Breast epithelium (tissue), 4 donors: Measurements from ENCODE around the gene CERKL. TPM values are rescaled to one million over a fixed set of nuclear protein-coding genes. Genes with fewer than 3 reads are reported as not detected.

ENCODE experiments used
- DNase-seq, 2 donors: peaks; one replicate each; pipeline ENCODE4 v3.0.0-alpha.2; 2019; ENCODE audit warnings: low spot score in 2 of 2
- H3K27ac ChIP-seq, 2 donors: fragments of 200-600 bp; sonication (generic) in 1 of 2; one replicate each; pipeline ENCODE4 v1.5.1; 2016 to 2019; ENCODE audit warnings: mild to moderate bottlenecking in 1 of 2
- H3K27me3 ChIP-seq, 2 donors: fragments of 200-600 bp; sonication (generic) in 1 of 2; one replicate each; pipeline versions ENCODE4 v1.5.1 to v1.6.0; 2017 to 2019; ENCODE audit warnings: control low read depth in 1 of 2, mild to moderate bottlenecking in 1 of 2
- H3K36me3 ChIP-seq: fragments of 200-600 bp; one replicate; pipeline ENCODE4 v1.5.1; 2019
- H3K4me1 ChIP-seq, 2 donors: fragments of 200-600 bp; sonication (generic); one replicate each; pipeline ENCODE4 v1.5.1; 2016 to 2019; ENCODE audit warnings: control low read depth in 1 of 2
- H3K4me3 ChIP-seq, 3 donors: fragments of 200-600 bp; sonication (generic); 1 replicate in 2 of 3; 2 replicates in 1 of 3; pipeline ENCODE4 v1.5.1; 2016 to 2019; ENCODE audit warnings: mild to moderate bottlenecking in 3 of 3, moderate library complexity in 2 of 3
- H3K9me3 ChIP-seq, 2 donors: fragments of 200-600 bp; sonication (generic) in 1 of 2; one replicate each; pipeline ENCODE4 v1.5.1; 2016 to 2019; ENCODE audit warnings: control low read depth in 1 of 2
- CTCF ChIP-seq, 3 donors: fragments of 450-650 bp; IDR thresholded peaks; one replicate each; pipeline ENCODE4 v1.5.1; 2016 to 2017; ENCODE audit warnings: antibody characterized with exemption in 3 of 3, mild to moderate bottlenecking in 3 of 3, moderate library complexity in 3 of 3
- POLR2A ChIP-seq: fragments of 450-650 bp; IDR thresholded peaks from one replicate; pipeline ENCODE4 v1.6.1; 2016; ENCODE audit warnings: antibody characterized with exemption, mild to moderate bottlenecking, moderate library complexity
- POLR2AphosphoS5 ChIP-seq, 3 donors: sonication (generic); formaldehyde crosslinking; IDR thresholded peaks; one replicate each; pipeline ENCODE4 v1.6.1; 2017; ENCODE audit warnings: antibody characterized with exemption in 3 of 3
- intact Hi-C: fragments of 100-400 bp; cut with DNase I; formaldehyde crosslinking; loops from one replicate; pipeline ENCODE4 v1.15.1; 2023; ENCODE audit warnings: low total_unique reads
- total RNA-seq, 3 donors: library from RNA; depleted of rRNA; stranded (reverse); fragments of >200 nt; gene quantifications; one replicate each; pipeline ENCODE4 v1.1.0, GENCODE V29; 2016

The CERKL gene
- total RNA-seq, 3 donors from 2014 or later, result 0.29 to 0.33 TPM; not detected in 1

- Histone ChIP-seq H3K27me3 (no peaks in the 10 kb centered on the region), H3K9me3 (no peaks in the 10 kb centered on the region), H3K4me3 (no peak overlapping the region), H3K4me1 (no peaks in the 10 kb centered on the region), H3K36me3 (no peaks in the 10 kb centered on the region), H3K27ac (no peak overlapping the region)
- DNase-seq, result no peak
- TF ChIP-seq POLR2A (no peak), POLR2AphosphoS5 (IDR thresholded peaks at IDR 0.05) (no peak), CTCF (IDR thresholded peaks at IDR 0.05) (no peak)
- intact Hi-C loops, result no loop called here
Measured at GRCh38 chr2:181623159-181623558, 33.7 kb downstream of the CERKL start.

GRCh38 chr2:181621779-181622490 is 35.0 kb downstream of the CERKL start:
- H3K4me1 ChIP-seq, result no peaks in the 10 kb centered on the region
- no peaks in the 10 kb centered on the region for H3K36me3 ChIP-seq
- no peaks in the 10 kb centered on the region for H3K27me3 ChIP-seq
- DNase-seq, result no peak
- H3K4me3 ChIP-seq, result no peak overlapping the region
- no peak overlapping the region for H3K27ac ChIP-seq
- intact Hi-C loops, result no loop called here
- TF ChIP-seq CTCF (IDR thresholded peaks at IDR 0.05) (no peak), POLR2A (no peak), POLR2AphosphoS5 (IDR thresholded peaks at IDR 0.05) (no peak)
- H3K9me3 ChIP-seq, result no peaks in the 10 kb centered on the region

GRCh38 chr2:181619516-181619915 is 37.4 kb downstream of the CERKL start:
- intact Hi-C loops, result no loop called here
- no peak overlapping the region for H3K27ac ChIP-seq
- DNase-seq, result no peak
- no peaks in the 10 kb centered on the region for H3K4me1 ChIP-seq
- no peaks in the 10 kb centered on the region for H3K9me3 ChIP-seq
- no peak overlapping the region for H3K4me3 ChIP-seq
- no peaks in the 10 kb centered on the region for H3K27me3 ChIP-seq
- TF ChIP-seq POLR2AphosphoS5 (IDR thresholded peaks at IDR 0.05) (no peak), POLR2A (no peak)
- no peaks in the 10 kb centered on the region for H3K36me3 ChIP-seq

GRCh38 chr2:181616715-181617114 is 40.2 kb downstream of the CERKL start:
- no peak for DNase-seq
- no peak for TF ChIP-seq CTCF (IDR thresholded peaks at IDR 0.05)
- TF ChIP-seq POLR2AphosphoS5 (IDR thresholded peaks at IDR 0.05), result no peak
- no peak for TF ChIP-seq POLR2A
- intact Hi-C loops, result no loop called here
- Histone ChIP-seq H3K4me1 (no peaks in the 10 kb centered on the region), H3K4me3 (no peak overlapping the region), H3K27me3 (no peaks in the 10 kb centered on the region), H3K9me3 (no peaks in the 10 kb centered on the region), H3K27ac (no peak overlapping the region), H3K36me3 (no peaks in the 10 kb centered on the region)

GRCh38 chr2:181614874-181615638 is 41.8 kb downstream of the CERKL start:
- no peaks in the 10 kb centered on the region for H3K4me1 ChIP-seq
- TF ChIP-seq POLR2A (no peak), CTCF (IDR thresholded peaks at IDR 0.05) (no peak), POLR2AphosphoS5 (IDR thresholded peaks at IDR 0.05) (no peak)
- H3K9me3 ChIP-seq, result no peaks in the 10 kb centered on the region
- intact Hi-C loops, result no loop called here
- no peak overlapping the region for H3K4me3 ChIP-seq
- H3K36me3 ChIP-seq, result no peaks in the 10 kb centered on the region
- DNase-seq, result no peak
- no peaks in the 10 kb centered on the region for H3K27me3 ChIP-seq
- H3K27ac ChIP-seq, result no peak overlapping the region
